Body of pancreas (tissue), 4 donors: ENCODE data around the gene C3orf85.

Experiments used
- CTCF ChIP-seq, 7 experiments: fragments of 450-650 bp in 4 of 7; fragments of 200-600 bp in 3 of 7; sonication (generic) in 3 of 7; IDR thresholded peaks; one replicate each; pipeline ENCODE4 v1.5.1; 2016 to 2019; ENCODE audit warnings: antibody characterized with exemption in 7 of 7
- POLR2A ChIP-seq, 3 donors: fragments of 450-650 bp; IDR thresholded peaks; one replicate each; pipeline ENCODE4 v1.6.1; 2016; ENCODE audit warnings: antibody characterized with exemption in 3 of 3, mild to moderate bottlenecking in 2 of 3

- no peak for TF ChIP-seq CTCF (IDR thresholded peaks at IDR 0.05)
- TF ChIP-seq POLR2A (IDR thresholded peaks at IDR 0.05), result no peak
Measured at GRCh38 chr3:109109574-109109973, 26.9 kb upstream of the C3orf85 start.
